IPS-NIHi7 (cell line): Measurements from ENCODE around the gene SLC27A1.

Source experiments
- DNase-seq: peaks from one replicate; pipeline ENCODE4 v3.0.0; 2012; ENCODE audit warnings: mixed read lengths; ENCODE audit errors: extremely low spot score

SLC27A1 gene

GRCh38 chr19:17470068-17470841 is at the start of gene SLC27A1:
Gene SLC27A1, plus strand, starts transcription at chr19:17470524. Its CDS starts 17 bp downstream, at chr19:17470541.
- peak; percentile 95 for DNase-seq

GRCh38 chr19:17421942-17422341 is 48.4 kb upstream of the SLC27A1 start:
- no peak for DNase-seq

- DNase-seq: no peak
These were observed 46.7 kb upstream of the SLC27A1 start for GRCh38 chr19:17423429-17424208.

- DNase-seq: peak; percentile 93
These were observed 45.5 kb upstream of the SLC27A1 start for GRCh38 chr19:17424743-17425365.

GRCh38 chr19:17429641-17430113 is 40.6 kb upstream of the SLC27A1 start:
- DNase-seq: no peak

- no peak for DNase-seq
These were observed 38.9 kb upstream of the SLC27A1 start for GRCh38 chr19:17431417-17431816.

GRCh38 chr19:17435218-17435617 is 35.1 kb upstream of the SLC27A1 start:
- DNase-seq: no peak

- no peak for DNase-seq
These were observed 34.0 kb upstream of the SLC27A1 start for GRCh38 chr19:17436094-17436873.

GRCh38 chr19:17436874-17437267 is 33.5 kb upstream of the SLC27A1 start:
- DNase-seq: no peak

- DNase-seq: peak; percentile 64
These were observed 28.9 kb upstream of the SLC27A1 start for GRCh38 chr19:17441241-17442021.

GRCh38 chr19:17445526-17446165 is 24.7 kb upstream of the SLC27A1 start:
- no peak for DNase-seq

- no peak for DNase-seq
These were observed 22.6 kb upstream of the SLC27A1 start for GRCh38 chr19:17447704-17448130.

GRCh38 chr19:17448131-17448967 is 22.0 kb upstream of the SLC27A1 start, which contains the start of gene TMEM221:
Gene TMEM221, minus strand, starts transcription at chr19:17448668. Its CDS starts 206 bp downstream, at chr19:17448462.
- DNase-seq: peak; percentile 79

- no peak for DNase-seq
These were observed 19.9 kb upstream of the SLC27A1 start for GRCh38 chr19:17450264-17451075.

- DNase-seq: no peak
These were observed 18.5 kb upstream of the SLC27A1 start for GRCh38 chr19:17451820-17452219.

GRCh38 chr19:17454576-17455071 is 15.7 kb upstream of the SLC27A1 start:
- peak; percentile 61 for DNase-seq

GRCh38 chr19:17455308-17456123 is 14.8 kb upstream of the SLC27A1 start:
- no peak for DNase-seq
